Lower leg skin (tissue), 3 donors: ENCODE measurements around the gene ZNF816.

Experiments used
- CTCF ChIP-seq, 3 donors: fragments of 450-650 bp; IDR thresholded peaks; one replicate each; pipeline ENCODE4 v1.5.1; 2016; ENCODE audit warnings: antibody characterized with exemption in 3 of 3, mild to moderate bottlenecking in 3 of 3, moderate library complexity in 2 of 3
- POLR2A ChIP-seq, 2 donors: fragments of 450-650 bp; IDR thresholded peaks; one replicate each; pipeline ENCODE4 v1.6.1; 2016 to 2017; ENCODE audit warnings: antibody characterized with exemption in 2 of 2, mild to moderate bottlenecking in 1 of 2, moderate library complexity in 1 of 2

DNA sequence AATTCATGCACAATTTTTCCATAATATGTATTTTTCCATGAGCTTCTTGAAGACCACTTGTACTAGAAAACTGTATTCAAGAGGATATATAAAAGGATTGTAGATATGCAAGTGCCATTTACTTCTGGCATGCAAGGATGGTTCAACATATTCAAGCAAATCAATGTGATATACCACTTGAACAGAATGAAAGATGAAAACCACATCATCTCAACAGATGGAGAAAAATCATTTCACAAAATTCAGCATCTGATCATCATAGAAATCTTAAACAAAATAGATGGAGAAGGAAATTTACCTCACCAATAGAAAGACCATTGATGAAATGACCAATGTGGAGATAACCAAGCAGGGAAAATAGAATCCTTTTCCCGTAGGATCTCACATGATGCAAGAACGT lies 5.1 kb upstream of the ZNF816 start:
- TF ChIP-seq CTCF (IDR thresholded peaks at IDR 0.05) (no peak), POLR2A (IDR thresholded peaks at IDR 0.05) (no peak)
